Lung (tissue), 12 donors: ENCODE measurements around the gene TRAF3. TPM values are rescaled to one million over a fixed set of nuclear protein-coding genes. Genes with fewer than 3 reads are reported as not detected.

Experiments used
- ATAC-seq: fragments of 200-7000 bp; cut with Tn5 transposase; one replicate; pipeline ENCODE4 v1.9.1; 2020; ENCODE audit warnings: moderate number of reproducible peaks; ENCODE audit not compliant: insufficient read depth, low FRiP score
- DNase-seq, 3 donors: peaks; one replicate each; pipeline ENCODE4 v3.0.0-alpha.2; 2013 to 2017
- H3K27ac ChIP-seq, 2 donors: one replicate each; pipeline ENCODE4 v1.5.1; 2013; ENCODE audit warnings: mild to moderate bottlenecking in 2 of 2, moderate library complexity in 2 of 2, control low read depth in 1 of 2, inconsistent platforms in 1 of 2, low read depth in 1 of 2, low read length in 1 of 2
- H3K27me3 ChIP-seq, 3 donors: one replicate each; pipeline ENCODE4 v1.5.1; 2013; ENCODE audit warnings: low read length in 2 of 3; ENCODE audit not compliant: control insufficient read depth in 3 of 3, insufficient read depth in 3 of 3
- H3K36me3 ChIP-seq, 4 donors: one replicate each; pipeline ENCODE4 v1.5.1; 2013; ENCODE audit warnings: low read length in 4 of 4, mild to moderate bottlenecking in 1 of 4, moderate library complexity in 1 of 4; ENCODE audit not compliant: control insufficient read depth in 4 of 4, insufficient read depth in 4 of 4
- H3K4me1 ChIP-seq, 5 donors: one replicate each; pipeline ENCODE4 v1.5.1; 2013; ENCODE audit warnings: low read length in 5 of 5, mild to moderate bottlenecking in 2 of 5, moderate library complexity in 1 of 5; ENCODE audit not compliant: control insufficient read depth in 5 of 5, insufficient read depth in 5 of 5
- H3K4me3 ChIP-seq: one replicate; pipeline ENCODE4 v1.5.1; 2013; ENCODE audit warnings: mild to moderate bottlenecking, control low read depth, moderate library complexity
- H3K9ac ChIP-seq, 2 donors: one replicate each; pipeline ENCODE4 v1.5.1; 2013; ENCODE audit warnings: low read length in 2 of 2, control low read depth in 1 of 2; ENCODE audit not compliant: insufficient read depth in 1 of 2
- H3K9me3 ChIP-seq, 4 donors: one replicate each; pipeline ENCODE4 v1.5.1; 2013; ENCODE audit warnings: low read length in 3 of 4, mild to moderate bottlenecking in 1 of 4, moderate library complexity in 1 of 4; ENCODE audit not compliant: control insufficient read depth in 4 of 4, insufficient read depth in 3 of 4
- CTCF ChIP-seq: IDR thresholded peaks from 2 replicates; pipeline ENCODE4 v1.5.1; 2012; ENCODE audit warnings: mild to moderate bottlenecking; ENCODE audit errors: control extremely low read depth, extremely low read depth
- WGBS, 2 donors: extraction: QIAGEN DNeasy Blood & Tissue Kit; methylation state at CpG; one replicate each; pipeline ENCODE4 v1.1.7; 2013; 5-methylcytosine and 5-hydroxymethylcytosine counted together
- polyA plus RNA-seq, 2 donors: library from polyadenylated mRNA; stranded (reverse); fragments of 200-250 nt; gene quantifications; one replicate each; pipeline ENCODE4 v1.2.1, GENCODE V29; 2013
- total RNA-seq, 2 donors: library from RNA; depleted of rRNA in 1 of 2; stranded (reverse); fragments of >200 nt in 1 of 2; gene quantifications; one replicate each; pipeline ENCODE4 v1.2.1, GENCODE V29; 2014 to 2021
- donor health status: control.
- donor health status: control.
- donor health status: Bipolar disorder and iron deficiency.
- donor health status: healthy.
- donor health status: DM: yes; HTN: yes; CAD: no.

TRAF3 gene
- total and polyA plus RNA-seq, 4 donors, result 5.7 to 25.5 (median 18.7) TPM

GRCh38 chr14:102903248-102903888 lies 126.1 kb downstream of the TRAF3 start:
- DNase-seq (no peak), ATAC-seq (no peak)
- Histone ChIP-seq H3K36me3 (peaks cover 0 to 37% (median 6%) of the 10 kb centered on the region in 4 donors), H3K4me1 (peaks cover 0 to 11% (median 0%) of the 10 kb centered on the region in 5 donors), H3K9me3 (no peaks in the 10 kb centered on the region), H3K27ac (no peak overlapping the region), H3K27me3 (no peaks in the 10 kb centered on the region), H3K9ac (no peak overlapping the region), H3K4me3 (no peak overlapping the region)
- no peak for TF ChIP-seq CTCF
- 89 to 90% methylated on average over 29 of the region's 29 CpGs for WGBS, 2 donors

GRCh38 chr14:102903889-102904512 lies 126.8 kb downstream of the TRAF3 start:
- Histone ChIP-seq H3K36me3 (peaks cover 0 to 34% (median 6%) of the 10 kb centered on the region in 4 donors), H3K27ac (no peak overlapping the region), H3K4me1 (peaks cover 0 to 11% (median 0%) of the 10 kb centered on the region in 5 donors), H3K4me3 (no peak overlapping the region), H3K9me3 (no peaks in the 10 kb centered on the region), H3K9ac (no peak overlapping the region), H3K27me3 (no peaks in the 10 kb centered on the region)
- no peak for DNase-seq
- WGBS, 2 donors, result 98 to 99% methylated on average over 7 of the region's 7 CpGs
- TF ChIP-seq CTCF, result no peak
- ATAC-seq, result no peak

GRCh38 chr14:102905116-102906108 lies 128.2 kb downstream of the TRAF3 start:
- WGBS, 2 donors, result 96 to 97% methylated on average over 38 of the region's 38 CpGs
- Histone ChIP-seq H3K36me3 (peaks cover 0 to 31% (median 6%) of the 10 kb centered on the region in 4 donors), H3K9me3 (no peaks in the 10 kb centered on the region), H3K27ac (no peak overlapping the region), H3K4me3 (no peak overlapping the region), H3K27me3 (no peaks in the 10 kb centered on the region), H3K9ac (no peak overlapping the region), H3K4me1 (peaks cover 0 to 9% (median 0%) of the 10 kb centered on the region in 5 donors)
- TF ChIP-seq CTCF, result no peak
- no peak for ATAC-seq
- DNase-seq, result peak in 1 of 3 donors; percentile 6
